ENCODE measurements around the gene SLC35G4.

- no peak for TF ChIP-seq POLR2A (IDR thresholded peaks at IDR 0.05)
- TF ChIP-seq CTCF (IDR thresholded peaks at IDR 0.05): no peak
These were observed 43.7 kb upstream of the SLC35G4 start for GRCh38 chr18:11565716-11566115.

Data from thyroid gland (tissue), 4 donors.